H9 (cell line): ENCODE measurements around the gene ZBTB45. TPM values are rescaled to one million over a fixed set of nuclear protein-coding genes. Genes with fewer than 3 reads are reported as not detected.

Source experiments
- DNase-seq: peaks from one replicate; pipeline ENCODE4 v3.0.0-alpha.2; 2017
- H2AFZ ChIP-seq: one replicate; pipeline ENCODE4 v1.6.1; 2013; ENCODE audit warnings: mild to moderate bottlenecking, low read length, control low read depth, moderate library complexity
- H2AK5ac ChIP-seq: 2 replicates; pipeline ENCODE4 v1.6.1; 2013; ENCODE audit warnings: low read length, control low read depth, mixed read lengths; ENCODE audit not compliant: insufficient read length
- H2BK120ac ChIP-seq: one replicate; pipeline ENCODE4 v1.6.1; 2013; ENCODE audit warnings: low read depth, mild to moderate bottlenecking, low read length, control low read depth, inconsistent platforms; ENCODE audit not compliant: poor library complexity, severe bottlenecking
- H2BK12ac ChIP-seq: 2 replicates; pipeline ENCODE4 v1.6.1; 2013; ENCODE audit warnings: low read length, control low read depth, mixed read lengths, low read depth; ENCODE audit not compliant: insufficient read length
- H2BK15ac ChIP-seq: 2 replicates; pipeline ENCODE4 v1.6.1; 2013; ENCODE audit warnings: low read depth, low read length, control low read depth
- H2BK20ac ChIP-seq: one replicate; pipeline ENCODE4 v1.6.1; 2013; ENCODE audit warnings: low read depth, mild to moderate bottlenecking, low read length, control low read depth, inconsistent platforms; ENCODE audit not compliant: poor library complexity, severe bottlenecking
- H2BK5ac ChIP-seq: 2 replicates; pipeline ENCODE4 v1.6.1; 2013; ENCODE audit warnings: low read length, control low read depth, mixed read lengths; ENCODE audit not compliant: insufficient read length
- H3K14ac ChIP-seq: 2 replicates; pipeline ENCODE4 v1.6.1; 2013; ENCODE audit warnings: low read length, control low read depth; ENCODE audit not compliant: insufficient read depth
- H3K18ac ChIP-seq: 2 replicates; pipeline ENCODE4 v1.6.1; 2013; ENCODE audit warnings: low read depth, mild to moderate bottlenecking, mixed read lengths, low read length, control low read depth; ENCODE audit not compliant: insufficient read length
- H3K23ac ChIP-seq: 2 replicates; pipeline ENCODE4 v1.6.1; 2013; ENCODE audit warnings: low read length, control low read depth, mixed read lengths, low read depth; ENCODE audit not compliant: insufficient read length
- H3K23me2 ChIP-seq: 2 replicates; pipeline ENCODE4 v1.6.1; 2013; ENCODE audit warnings: low read depth, mild to moderate bottlenecking, mixed read lengths, low read length, control low read depth; ENCODE audit not compliant: insufficient read length, poor library complexity, severe bottlenecking
- H3K27ac ChIP-seq: 2 replicates; pipeline ENCODE4 v1.5.1; 2013; ENCODE audit warnings: low read length, control low read depth, mixed read lengths, low read depth; ENCODE audit not compliant: insufficient read length
- H3K27me3 ChIP-seq: 2 replicates; pipeline ENCODE4 v1.6.1; 2013; ENCODE audit warnings: low read length, control low read depth, inconsistent platforms; ENCODE audit not compliant: insufficient read depth
- H3K4ac ChIP-seq: 2 replicates; pipeline ENCODE4 v1.6.1; 2013; ENCODE audit warnings: low read depth, mild to moderate bottlenecking, control low read depth, inconsistent platforms, low read length, moderate library complexity
- H3K4me1 ChIP-seq: 2 replicates; pipeline ENCODE4 v1.6.1; 2013; ENCODE audit warnings: low read length, control low read depth, inconsistent platforms; ENCODE audit not compliant: insufficient read depth
- H3K4me2 ChIP-seq: 2 replicates; pipeline ENCODE4 v1.6.1; 2013; ENCODE audit warnings: low read length, control low read depth, mixed read lengths; ENCODE audit not compliant: insufficient read length, insufficient read depth
- H3K56ac ChIP-seq: 2 replicates; pipeline ENCODE4 v1.6.1; 2013; ENCODE audit warnings: low read depth, mild to moderate bottlenecking, mixed read lengths, low read length, control low read depth; ENCODE audit not compliant: insufficient read length
- H3K79me1 ChIP-seq: 2 replicates; pipeline ENCODE4 v1.6.1; 2013; ENCODE audit warnings: low read depth, mild to moderate bottlenecking, moderate library complexity, low read length, control low read depth, inconsistent platforms; ENCODE audit not compliant: insufficient read depth, poor library complexity, severe bottlenecking
- H3K79me2 ChIP-seq: 2 replicates; pipeline ENCODE4 v1.6.1; 2013; ENCODE audit warnings: low read length, control low read depth, inconsistent platforms; ENCODE audit not compliant: insufficient read depth
- H3K9ac ChIP-seq: 2 replicates; pipeline ENCODE4 v1.6.1; 2013; ENCODE audit warnings: low read length, control low read depth, mixed read lengths; ENCODE audit not compliant: insufficient read length; ENCODE audit errors: extremely low read depth
- H3K9me3 ChIP-seq: one replicate; pipeline ENCODE4 v1.6.1; 2013; ENCODE audit warnings: low read depth, low read length, inconsistent platforms; ENCODE audit not compliant: control insufficient read depth
- H3T11ph ChIP-seq: one replicate; pipeline ENCODE4 v1.6.1; 2013; ENCODE audit warnings: mild to moderate bottlenecking, low read length, control low read depth, inconsistent platforms
- H4K20me1 ChIP-seq: one replicate; pipeline ENCODE4 v1.6.1; 2013; ENCODE audit not compliant: control insufficient read depth, insufficient read length, insufficient read depth
- H4K5ac ChIP-seq: 2 replicates; pipeline ENCODE4 v1.6.1; 2013; ENCODE audit warnings: low read depth, mild to moderate bottlenecking, mixed read lengths, low read length, control low read depth; ENCODE audit not compliant: insufficient read length
- H4K8ac ChIP-seq: replicated peaks from 2 replicates; pipeline ENCODE4 v1.6.1; 2013; ENCODE audit warnings: low read length, control low read depth, mixed read lengths, low read depth; ENCODE audit not compliant: insufficient read length
- H4K91ac ChIP-seq: 2 replicates; pipeline ENCODE4 v1.6.1; 2013; ENCODE audit warnings: low read depth, mild to moderate bottlenecking, moderate library complexity, mixed read lengths, low read length, control low read depth; ENCODE audit not compliant: insufficient read length
- H3K27ac Mint-ChIP-seq, 3 experiments: 2 replicates in 2 of 3; 3 replicates in 1 of 3; pipeline ENCODE4 v1.8.0; 2020 to 2021; ENCODE audit warnings: mixed read lengths in 3 of 3, mild to moderate bottlenecking in 1 of 3, moderate library complexity in 1 of 3
- H3K27me3 Mint-ChIP-seq: 2 replicates; pipeline ENCODE4 v1.8.0; 2021; ENCODE audit warnings: low read depth, mild to moderate bottlenecking, moderate library complexity, mixed read lengths
- H3K36me3 Mint-ChIP-seq, 3 experiments: 2 replicates in 2 of 3; 3 replicates in 1 of 3; pipeline ENCODE4 v1.8.0; 2020 to 2021; ENCODE audit warnings: low read depth in 3 of 3, mixed read lengths in 3 of 3; ENCODE audit not compliant: insufficient read depth in 1 of 3
- H3K4me1 Mint-ChIP-seq, 2 experiments: 2 replicates each; pipeline ENCODE4 v1.8.0; 2020; ENCODE audit warnings: mixed read lengths in 2 of 2
- H3K4me3 Mint-ChIP-seq, 2 experiments: 2 replicates in 1 of 2; 3 replicates in 1 of 2; pipeline ENCODE4 v1.8.0; 2020 to 2021; ENCODE audit warnings: mild to moderate bottlenecking in 2 of 2, mixed read lengths in 2 of 2, moderate library complexity in 1 of 2
- H3K9me3 Mint-ChIP-seq, 2 experiments: 2 replicates in 1 of 2; 3 replicates in 1 of 2; pipeline ENCODE4 v1.8.0; 2020; ENCODE audit warnings: mild to moderate bottlenecking in 2 of 2, mixed read lengths in 2 of 2, moderate library complexity in 1 of 2
- WGBS: extraction: QIAGEN DNeasy Blood & Tissue Kit; methylation state at CpG from one replicate; pipeline ENCODE4 v1.1.7; 2013; ENCODE audit warnings: missing lambda C conversion rate, low lambda C conversion rate, mixed read lengths; ENCODE audit not compliant: insufficient read length; ENCODE audit errors: extremely low coverage; 5-methylcytosine and 5-hydroxymethylcytosine counted together
- total RNA-seq: library from RNA; stranded (reverse); gene quantifications from 2 replicates; pipeline ENCODE4 v1.2.1, GENCODE V29; 2021
- TF ChIP-seq, protein P1 (sequence below): fragments of 200-600 bp; sonication (generic); conservative IDR thresholded peaks from 3 replicates; pipeline ENCODE4 v1.8.0; 2021; ENCODE audit warnings: antibody characterized with exemption, mild to moderate bottlenecking

The ZBTB45 gene
- total RNA-seq, 1 experiment from 2014 or later: 18.7 TPM

- H2BK120ac ChIP-seq: no peak overlapping the region
- no peak overlapping the region for H4K5ac ChIP-seq
- no peak overlapping the region for H3K27ac ChIP-seq
- WGBS: no CpG with 5 or more reads among the region's 8 CpGs
- H2AK5ac ChIP-seq: no peak overlapping the region
- no peak overlapping the region for H3K9ac ChIP-seq
- no peak overlapping the region for H2BK5ac ChIP-seq
- Mint-ChIP-seq H3K9me3 (no peaks in the 10 kb centered on the region), H3K4me3 (peak overlapping the region in 1 of 2 experiments; percentile 76; a peak in 2 of 5 replicates), H3K4me1 (peaks cover 3 to 9% of the 10 kb centered on the region in 2 experiments), H3K27me3 (peaks cover 28% of the 10 kb centered on the region), H3K36me3 (no peaks in the 10 kb centered on the region), H3K27ac (peak overlapping the region in 2 of 3 experiments; percentile 99 to 100; a peak in 1 of 7 replicates)
- no peaks in the 10 kb centered on the region for H3K79me1 ChIP-seq
- H4K20me1 ChIP-seq: no peaks in the 10 kb centered on the region
- no peaks in the 10 kb centered on the region; the same call in 1 of the 2 replicates for H3K27me3 ChIP-seq
- H3T11ph ChIP-seq: no peak overlapping the region
- H2BK12ac ChIP-seq: no peak overlapping the region
- H3K9me3 ChIP-seq: no peaks in the 10 kb centered on the region
- no peak overlapping the region for H2BK15ac ChIP-seq
- H3K23ac ChIP-seq: no peak overlapping the region
- H2AFZ ChIP-seq: no peak overlapping the region
- no peak overlapping the region for H2BK20ac ChIP-seq
- H3K4ac ChIP-seq: no peak overlapping the region
- H3K18ac ChIP-seq: peak overlapping the region; percentile 1
- H3K56ac ChIP-seq: no peak overlapping the region
- no peak overlapping the region for H3K14ac ChIP-seq
- H3K4me1 ChIP-seq: no peaks in the 10 kb centered on the region; the same call in 1 of the 2 replicates
- no peak overlapping the region for H4K91ac ChIP-seq
- no peaks in the 10 kb centered on the region for H3K79me2 ChIP-seq
- H3K23me2 ChIP-seq: peaks cover 2% of the 10 kb centered on the region
- H4K8ac ChIP-seq: no peak overlapping the region
- no peak for DNase-seq
- TF ChIP-seq, protein P1, sequence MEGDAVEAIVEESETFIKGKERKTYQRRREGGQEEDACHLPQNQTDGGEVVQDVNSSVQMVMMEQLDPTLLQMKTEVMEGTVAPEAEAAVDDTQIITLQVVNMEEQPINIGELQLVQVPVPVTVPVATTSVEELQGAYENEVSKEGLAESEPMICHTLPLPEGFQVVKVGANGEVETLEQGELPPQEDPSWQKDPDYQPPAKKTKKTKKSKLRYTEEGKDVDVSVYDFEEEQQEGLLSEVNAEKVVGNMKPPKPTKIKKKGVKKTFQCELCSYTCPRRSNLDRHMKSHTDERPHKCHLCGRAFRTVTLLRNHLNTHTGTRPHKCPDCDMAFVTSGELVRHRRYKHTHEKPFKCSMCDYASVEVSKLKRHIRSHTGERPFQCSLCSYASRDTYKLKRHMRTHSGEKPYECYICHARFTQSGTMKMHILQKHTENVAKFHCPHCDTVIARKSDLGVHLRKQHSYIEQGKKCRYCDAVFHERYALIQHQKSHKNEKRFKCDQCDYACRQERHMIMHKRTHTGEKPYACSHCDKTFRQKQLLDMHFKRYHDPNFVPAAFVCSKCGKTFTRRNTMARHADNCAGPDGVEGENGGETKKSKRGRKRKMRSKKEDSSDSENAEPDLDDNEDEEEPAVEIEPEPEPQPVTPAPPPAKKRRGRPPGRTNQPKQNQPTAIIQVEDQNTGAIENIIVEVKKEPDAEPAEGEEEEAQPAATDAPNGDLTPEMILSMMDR: no peak
- H3K4me2 ChIP-seq: no peak overlapping the region
Observed at GRCh38 chr19:58536852-58537798, 17.5 kb upstream of the ZBTB45 start.
